B cell (primary cell): ENCODE results near the gene CDKN1B. TPM values are rescaled to one million over a fixed set of nuclear protein-coding genes. Genes with fewer than 3 reads are reported as not detected.

Experiments used
- ATAC-seq: fragments of 200-7000 bp; cut with Tn5 transposase; one replicate; pipeline ENCODE4 v1.10.0; 2021; ENCODE audit warnings: low read depth, mild to moderate bottlenecking, moderate number of reproducible peaks, moderate library complexity
- CTCF ChIA-PET: fragments of 350-600 bp; sonication (Branson Sonifier 250); formaldehyde crosslinking; loops from one replicate; lab custom pipeline; 2021; ENCODE audit warnings: antibody characterized with exemption, inconsistent platforms; lab: Charles Lee
- POLR2A ChIA-PET: fragments of 350-600 bp; sonication (Branson Sonifier 250); formaldehyde crosslinking; loops from one replicate; lab custom pipeline; 2021; ENCODE audit warnings: antibody characterized with exemption; lab: Charles Lee
- DNase-seq: peaks from one replicate; pipeline ENCODE4 v3.0.0; 2013
- H2AFZ ChIP-seq: 2 replicates; pipeline ENCODE4 v1.6.1; 2012; ENCODE audit warnings: mild to moderate bottlenecking, low read depth, low read length; ENCODE audit not compliant: insufficient read depth, poor library complexity, severe bottlenecking
- H3K27ac ChIP-seq, 2 donors: 1 replicate in 1 of 2; 2 replicates in 1 of 2; pipeline ENCODE4 v1.5.1; 2012 to 2013; ENCODE audit warnings: low read length in 2 of 2, mild to moderate bottlenecking in 2 of 2, moderate library complexity in 1 of 2
- H3K27me3 ChIP-seq, 4 experiments: fragments of 200-600 bp in 1 of 4; sonication (generic) in 1 of 4; replicated peaks in 1 of 4; 1 replicate in 2 of 4; 2 replicates in 2 of 4; pipeline versions ENCODE4 v1.6.1 to v1.7.0; 2013 to 2016; ENCODE audit warnings: low read length in 3 of 4, mild to moderate bottlenecking in 2 of 4, mixed read lengths in 1 of 4, moderate library complexity in 1 of 4; ENCODE audit not compliant: insufficient read depth in 4 of 4, control insufficient read depth in 3 of 4; ENCODE audit errors: control extremely low read depth in 1 of 4
- H3K36me3 ChIP-seq, 2 experiments: replicated peaks in 1 of 2; 1 replicate in 1 of 2; 2 replicates in 1 of 2; pipeline versions ENCODE4 v1.6.1 to v1.7.1; 2013; ENCODE audit warnings: low read length in 1 of 2; ENCODE audit not compliant: insufficient read depth in 2 of 2, control insufficient read depth in 1 of 2; ENCODE audit errors: control extremely low read depth in 1 of 2, extremely low read depth in 1 of 2
- H3K4me1 ChIP-seq, 2 donors: fragments of 200-600 bp in 1 of 2; sonication (generic) in 1 of 2; 1 replicate in 1 of 2; 2 replicates in 1 of 2; pipeline versions ENCODE4 v1.5.1 to v1.6.1; 2013 to 2017; ENCODE audit warnings: low read length in 2 of 2; ENCODE audit not compliant: control insufficient read depth in 2 of 2, insufficient read depth in 2 of 2
- H3K4me2 ChIP-seq: replicated peaks from 2 replicates; pipeline ENCODE3; 2012; ENCODE audit warnings: mild to moderate bottlenecking, low read depth, low read length; ENCODE audit not compliant: poor library complexity, severe bottlenecking
- H3K4me3 ChIP-seq, 5 experiments: fragments of 200-600 bp in 1 of 5; sonication (generic) in 1 of 5; 1 replicate in 3 of 5; 2 replicates in 2 of 5; pipeline versions ENCODE4 v1.5.1 to v1.7.0; 2011 to 2016; ENCODE audit warnings: low read length in 4 of 5, mild to moderate bottlenecking in 4 of 5, low read depth in 2 of 5, control low read depth in 1 of 5, moderate library complexity in 1 of 5; ENCODE audit not compliant: insufficient read depth in 1 of 5; ENCODE audit errors: control extremely low read depth in 1 of 5, extremely low read depth in 1 of 5
- H3K79me2 ChIP-seq: fragments of 200-600 bp; sonication (generic); one replicate; pipeline ENCODE4 v1.6.0; 2016; ENCODE audit warnings: low read length; ENCODE audit not compliant: control insufficient read depth, insufficient read depth
- H3K9ac ChIP-seq: fragments of 200-600 bp; sonication (generic); 2 replicates; pipeline ENCODE4 v1.6.1; 2017; ENCODE audit warnings: mild to moderate bottlenecking, low read length, moderate library complexity
- H3K9me3 ChIP-seq, 3 donors: one replicate each; pipeline versions ENCODE4 v1.6.1 to v1.7.1; 2013; ENCODE audit warnings: low read length in 2 of 3; ENCODE audit not compliant: control insufficient read depth in 2 of 3, insufficient read depth in 1 of 3; ENCODE audit errors: control extremely low read depth in 1 of 3
- H4K20me1 ChIP-seq: 2 replicates; pipeline ENCODE4 v1.6.0; 2012; ENCODE audit warnings: mild to moderate bottlenecking, low read length; ENCODE audit not compliant: insufficient read depth, control insufficient read depth, poor library complexity, severe bottlenecking
- H3K27ac Mint-ChIP-seq: one replicate; pipeline ENCODE4 v1.8.0; 2021; ENCODE audit warnings: mixed read lengths
- H3K27me3 Mint-ChIP-seq: one replicate; pipeline ENCODE4 v1.8.0; 2021; ENCODE audit warnings: mixed read lengths
- H3K4me1 Mint-ChIP-seq: one replicate; pipeline ENCODE4 v1.8.0; 2021; ENCODE audit warnings: mixed read lengths
- H3K4me3 Mint-ChIP-seq: one replicate; pipeline ENCODE4 v1.8.0; 2021; ENCODE audit warnings: mixed read lengths
- H3K9me3 Mint-ChIP-seq: one replicate; pipeline ENCODE4 v1.8.0; 2022; ENCODE audit warnings: mixed read lengths; ENCODE audit not compliant: insufficient read depth
- CTCF ChIP-seq: fragments of 200-600 bp; IDR thresholded peaks from one replicate; pipeline ENCODE4 v1.8.0; 2022; ENCODE audit warnings: antibody characterized with exemption, mild to moderate bottlenecking
- EZH2 ChIP-seq: IDR thresholded peaks from 2 replicates; pipeline ENCODE4 v1.6.1; 2012; ENCODE audit warnings: borderline replicate concordance, low read depth, mild to moderate bottlenecking, moderate library complexity, low read length; ENCODE audit not compliant: insufficient read depth, poor library complexity, severe bottlenecking
- WGBS: methylation state at CpG from one replicate; pipeline ENCODE4 v1.1.5; 2013; ENCODE audit warnings: missing lambda C conversion rate; ENCODE audit not compliant: insufficient coverage; 5-methylcytosine and 5-hydroxymethylcytosine counted together
- intact Hi-C: fragments of 100-400 bp; cut with micrococcal nuclease; formaldehyde crosslinking; loops from one replicate; pipeline ENCODE4 v1.10.0; 2022
- polyA plus RNA-seq: library from polyadenylated mRNA; depleted of rRNA; stranded (reverse); fragments of >200 nt; gene quantifications from 2 replicates; pipeline ENCODE4 v1.2.3, GENCODE V29; 2012
- total RNA-seq, 2 donors: library from RNA; stranded (reverse); fragments of 120-200 nt in 1 of 2; gene quantifications; 1 replicate in 1 of 2; 2 replicates in 1 of 2; pipeline versions ENCODE4 v1.2.3 to v1.2.4, GENCODE V29; 2013 to 2022

Gene CDKN1B
- total and polyA plus RNA-seq, 2 donors (not counting 1 experiment from before 2014, with no cell fraction given): 77.4 to 149 TPM

GRCh38 chr12:12681061-12681765 lies 36.0 kb upstream of the CDKN1B start:
- WGBS: 88% methylated on average over 3 of the region's 5 CpGs
- H3K36me3 ChIP-seq: no peaks in the 10 kb centered on the region

More at GRCh38 chr12:12681061-12681765, 36.0 kb upstream of the CDKN1B start:
- Histone ChIP-seq H3K27me3 (no peaks in the 10 kb centered on the region), H3K9ac (no peak overlapping the region), H3K4me2 (no peak overlapping the region), H3K4me1 (no peaks in the 10 kb centered on the region), H2AFZ (no peak overlapping the region), H4K20me1 (no peaks in the 10 kb centered on the region), H3K9me3 (no peaks in the 10 kb centered on the region), H3K79me2 (no peaks in the 10 kb centered on the region), H3K4me3 (no peak overlapping the region), H3K27ac (no peak overlapping the region)
- DNase-seq (no peak), ATAC-seq (no peak)
- CTCF ChIA-PET: interaction anchor here (0.8 to 2.1 kb wide), 3 partner anchors 20 to 319 kb away, joined by 3 to 5 read pairs (median 3); no protein-coding TSS in a partner anchor
- no peaks in the 10 kb centered on the region for H3K4me1 Mint-ChIP-seq
- H3K9me3 Mint-ChIP-seq: no peaks in the 10 kb centered on the region
- intact Hi-C loops: no loop called here
- POLR2A ChIA-PET: no interaction called here
- H3K27ac Mint-ChIP-seq: no peak overlapping the region
- no peaks in the 10 kb centered on the region for H3K27me3 Mint-ChIP-seq
- no peak for TF ChIP-seq EZH2
- no peak for TF ChIP-seq CTCF
- H3K4me3 Mint-ChIP-seq: no peak overlapping the region
